Measurements from ENCODE around the gene RAE1.

GRCh38 chr20:57413986-57414385 is 62.9 kb downstream of the RAE1 start:
- no peak for TF ChIP-seq SOX15 (CRISPR knock-in tag; IDR thresholded peaks at IDR 0.05)
- TF ChIP-seq CTCF (IDR thresholded peaks at IDR 0.05), result no peak
- no peak for TF ChIP-seq TEAD4 (CRISPR knock-in tag; IDR thresholded peaks at IDR 0.05)
- TF ChIP-seq ATF1 (CRISPR knock-in tag; IDR thresholded peaks at IDR 0.05), result no peak
- TF ChIP-seq ZNF232 (CRISPR knock-in tag; IDR thresholded peaks at IDR 0.05), result no peak
- TF ChIP-seq, protein P1, sequence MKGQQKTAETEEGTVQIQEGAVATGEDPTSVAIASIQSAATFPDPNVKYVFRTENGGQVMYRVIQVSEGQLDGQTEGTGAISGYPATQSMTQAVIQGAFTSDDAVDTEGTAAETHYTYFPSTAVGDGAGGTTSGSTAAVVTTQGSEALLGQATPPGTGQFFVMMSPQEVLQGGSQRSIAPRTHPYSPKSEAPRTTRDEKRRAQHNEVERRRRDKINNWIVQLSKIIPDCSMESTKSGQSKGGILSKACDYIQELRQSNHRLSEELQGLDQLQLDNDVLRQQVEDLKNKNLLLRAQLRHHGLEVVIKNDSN (CRISPR knock-in tag; IDR thresholded peaks at IDR 0.05), result no peak
- no peak for TF ChIP-seq TCF7 (CRISPR knock-in tag; IDR thresholded peaks at IDR 0.05; ENCODE audit: low read depth)
- no peak for TF ChIP-seq PREB (CRISPR knock-in tag; IDR thresholded peaks at IDR 0.05; ENCODE audit: borderline replicate concordance)
- TF ChIP-seq, protein P2, sequence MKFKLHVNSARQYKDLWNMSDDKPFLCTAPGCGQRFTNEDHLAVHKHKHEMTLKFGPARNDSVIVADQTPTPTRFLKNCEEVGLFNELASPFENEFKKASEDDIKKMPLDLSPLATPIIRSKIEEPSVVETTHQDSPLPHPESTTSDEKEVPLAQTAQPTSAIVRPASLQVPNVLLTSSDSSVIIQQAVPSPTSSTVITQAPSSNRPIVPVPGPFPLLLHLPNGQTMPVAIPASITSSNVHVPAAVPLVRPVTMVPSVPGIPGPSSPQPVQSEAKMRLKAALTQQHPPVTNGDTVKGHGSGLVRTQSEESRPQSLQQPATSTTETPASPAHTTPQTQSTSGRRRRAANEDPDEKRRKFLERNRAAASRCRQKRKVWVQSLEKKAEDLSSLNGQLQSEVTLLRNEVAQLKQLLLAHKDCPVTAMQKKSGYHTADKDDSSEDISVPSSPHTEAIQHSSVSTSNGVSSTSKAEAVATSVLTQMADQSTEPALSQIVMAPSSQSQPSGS (CRISPR knock-in tag; IDR thresholded peaks at IDR 0.05; ENCODE audit: borderline replicate concordance, low read depth), result no peak
- no peak for TF ChIP-seq NFYB (CRISPR knock-in tag; conservative IDR thresholded peaks at IDR 0.05; ENCODE audit: low read depth)

All from WTC11 (cell line).